HepG2 (cell line): Measurements from ENCODE around the gene UROD. TPM values are rescaled to one million over a fixed set of nuclear protein-coding genes. Genes with fewer than 3 reads are reported as not detected.

Source experiments
- BORCS8-MEF2B ChIP-seq: sonication (generic); formaldehyde crosslinking; IDR thresholded peaks from 2 replicates; pipeline ENCODE4 v1.8.0; 2022; ENCODE audit warnings: mild to moderate bottlenecking, missing genetic modification reagents
- GABPB1 ChIP-seq: IDR thresholded peaks from 2 replicates; pipeline ENCODE4 v1.6.1; 2016; ENCODE audit warnings: mild to moderate bottlenecking, missing genetic modification reagents, moderate library complexity, missing compliant biosample characterization
- HNF4G ChIP-seq, 2 experiments: sonication (generic) in 1 of 2; formaldehyde crosslinking in 1 of 2; IDR thresholded peaks; 2 replicates each; pipeline versions ENCODE4 v1.4.0 to v1.6.1; 2011 to 2020; ENCODE audit warnings: borderline replicate concordance in 2 of 2, low read depth in 2 of 2, mild to moderate bottlenecking in 2 of 2, low read length in 1 of 2, missing genetic modification reagents in 1 of 2, moderate library complexity in 1 of 2
- ISL2 ChIP-seq: sonication (generic); formaldehyde crosslinking; IDR thresholded peaks from 2 replicates; pipeline ENCODE4 v1.5.0; 2020; ENCODE audit warnings: missing genetic modification reagents
- MED1 ChIP-seq: sonication (generic); formaldehyde crosslinking; IDR thresholded peaks from 2 replicates; pipeline ENCODE4 v1.4.0; 2020; ENCODE audit warnings: missing genetic modification reagents
- RORA ChIP-seq: sonication (generic); formaldehyde crosslinking; IDR thresholded peaks from 2 replicates; pipeline ENCODE4 v1.5.0; 2020; ENCODE audit warnings: mild to moderate bottlenecking, missing genetic modification reagents, moderate library complexity
- XRCC5 ChIP-seq: fragments of 200-400 bp; formaldehyde crosslinking; optimal IDR thresholded peaks from 2 replicates; pipeline ENCODE3; 2017; ENCODE audit warnings: mild to moderate bottlenecking, low read length
- ZC3H13 ChIP-seq: sonication (generic); formaldehyde crosslinking; IDR thresholded peaks from 2 replicates; pipeline ENCODE4 v1.8.1; 2023; ENCODE audit warnings: mild to moderate bottlenecking, missing genetic modification reagents, moderate library complexity
- ZFAT ChIP-seq: sonication (generic); formaldehyde crosslinking; conservative IDR thresholded peaks from 2 replicates; pipeline ENCODE4 v1.8.1; 2023; ENCODE audit warnings: missing genetic modification reagents, inconsistent platforms
- ZFY ChIP-seq: sonication (generic); formaldehyde crosslinking; IDR thresholded peaks from 2 replicates; pipeline ENCODE4 v1.4.0; 2020; ENCODE audit warnings: missing genetic modification reagents
- ZNF274 ChIP-seq: sonication (generic); formaldehyde crosslinking; IDR thresholded peaks from 2 replicates; pipeline ENCODE4 v1.5.1; 2020; ENCODE audit warnings: mild to moderate bottlenecking, missing genetic modification reagents
- ZNF878 ChIP-seq: sonication (generic); formaldehyde crosslinking; IDR thresholded peaks from 2 replicates; pipeline ENCODE4 v1.8.1; 2023; ENCODE audit warnings: mild to moderate bottlenecking, missing genetic modification reagents, moderate library complexity
- polyA plus RNA-seq, 8 experiments: library from polyadenylated mRNA; depleted of rRNA in 3 of 8; stranded (reverse) in 7 of 8; unstranded in 1 of 8; fragments of >200 nt; fragmentation: Illumina TruSeq in 4 of 8; extraction: Trizol in 4 of 8; gene quantifications; 2 replicates each; pipeline versions ENCODE4 v1.2.1 to v1.2.3, GENCODE V29; 2011 to 2016; ENCODE audit warnings: low read depth in 4 of 8, missing spikeins in 1 of 8, mixed read lengths in 1 of 8; ENCODE audit not compliant: insufficient read depth in 1 of 8
- total RNA-seq, 5 experiments: library from RNA; depleted of rRNA; stranded (reverse); fragments of >200 nt; fragmentation: Illumina TruSeq; extraction: Trizol; gene quantifications; 2 replicates each; pipeline ENCODE4 v1.2.3, GENCODE V29; 2016; ENCODE audit warnings: low read depth in 1 of 5
- TF ChIP-seq, protein P1 (sequence below): sonication (generic); formaldehyde crosslinking; conservative IDR thresholded peaks from 2 replicates; pipeline ENCODE4 v1.4.0; 2020; ENCODE audit warnings: missing genetic modification reagents
- TF ChIP-seq, protein P2 (sequence below): IDR thresholded peaks from 2 replicates; pipeline ENCODE4 v1.6.1; 2012; ENCODE audit warnings: inconsistent platforms
- TF ChIP-seq, protein P3 (sequence below): IDR thresholded peaks from 2 replicates; pipeline ENCODE4 v1.6.1; 2016; ENCODE audit warnings: missing compliant biosample characterization, missing genetic modification reagents, borderline replicate concordance
- TF ChIP-seq, protein P4 (sequence below): sonication (generic); formaldehyde crosslinking; IDR thresholded peaks from 2 replicates; pipeline ENCODE4 v1.8.0; 2022; ENCODE audit warnings: mild to moderate bottlenecking, missing genetic modification reagents; ENCODE audit not compliant: insufficient replicate concordance
- TF ChIP-seq, protein P5 (sequence below): sonication (generic); formaldehyde crosslinking; IDR thresholded peaks from 2 replicates; pipeline ENCODE4 v1.8.1; 2023; ENCODE audit warnings: missing genetic modification reagents, inconsistent platforms, borderline replicate concordance
- TF ChIP-seq, protein P6 (sequence below): sonication (generic); IDR thresholded peaks from 2 replicates; pipeline ENCODE4 v1.6.1; 2016; ENCODE audit warnings: low read depth, borderline replicate concordance

The UROD gene
- total and polyA plus RNA-seq, 2 of the 13 experiments (the other 11 are each of a cell fraction or from before 2014, with no cell fraction given), result 162 to 171 TPM

DNA sequence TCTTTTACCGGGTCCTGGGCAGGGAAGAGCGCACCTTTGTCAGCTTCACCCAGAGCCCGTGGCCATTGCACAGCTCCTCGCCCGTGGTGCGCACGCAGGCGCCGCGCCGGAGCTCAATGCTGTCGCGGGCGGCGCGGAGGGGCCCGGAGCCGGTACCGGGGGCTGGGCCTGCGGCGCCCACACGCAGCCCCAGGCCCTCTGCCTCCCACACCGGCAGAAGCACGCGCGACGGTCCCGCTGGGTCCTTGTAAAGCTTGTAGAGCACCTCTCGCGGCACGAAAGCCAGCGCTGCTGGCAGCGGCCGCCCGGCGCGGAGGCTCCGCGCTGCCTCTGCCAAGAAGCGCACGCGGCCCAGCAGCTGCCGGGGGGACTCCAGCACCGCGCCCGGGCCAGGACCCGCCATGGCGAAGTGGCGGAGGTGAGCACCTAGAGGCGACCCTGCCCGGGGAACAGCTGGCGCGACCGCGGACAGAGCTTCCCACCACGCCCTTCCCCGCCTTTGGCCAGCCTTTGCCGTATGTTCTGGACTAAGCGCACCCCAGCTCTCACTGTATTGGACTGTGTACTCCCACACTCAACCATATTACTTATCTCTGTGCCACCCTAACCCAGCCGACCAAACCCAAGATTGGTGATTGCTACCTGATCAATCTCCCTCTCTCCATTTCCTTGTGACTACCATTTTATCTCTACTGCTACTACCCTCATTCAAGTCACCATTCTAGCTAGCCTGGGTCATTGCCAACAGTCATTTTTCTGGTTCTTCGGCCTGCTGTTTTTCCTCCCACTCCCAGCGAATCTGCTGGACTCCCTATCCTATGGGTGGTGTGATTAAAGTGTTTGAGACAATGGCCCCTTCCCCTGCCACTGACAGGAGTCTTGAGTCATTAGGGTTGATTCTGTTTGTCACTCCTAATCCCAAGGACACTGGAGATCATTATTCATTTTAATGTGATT lies 921 bp upstream of the UROD start, which contains the start of gene HECTD3 (continued):
- TF ChIP-seq, protein P1, sequence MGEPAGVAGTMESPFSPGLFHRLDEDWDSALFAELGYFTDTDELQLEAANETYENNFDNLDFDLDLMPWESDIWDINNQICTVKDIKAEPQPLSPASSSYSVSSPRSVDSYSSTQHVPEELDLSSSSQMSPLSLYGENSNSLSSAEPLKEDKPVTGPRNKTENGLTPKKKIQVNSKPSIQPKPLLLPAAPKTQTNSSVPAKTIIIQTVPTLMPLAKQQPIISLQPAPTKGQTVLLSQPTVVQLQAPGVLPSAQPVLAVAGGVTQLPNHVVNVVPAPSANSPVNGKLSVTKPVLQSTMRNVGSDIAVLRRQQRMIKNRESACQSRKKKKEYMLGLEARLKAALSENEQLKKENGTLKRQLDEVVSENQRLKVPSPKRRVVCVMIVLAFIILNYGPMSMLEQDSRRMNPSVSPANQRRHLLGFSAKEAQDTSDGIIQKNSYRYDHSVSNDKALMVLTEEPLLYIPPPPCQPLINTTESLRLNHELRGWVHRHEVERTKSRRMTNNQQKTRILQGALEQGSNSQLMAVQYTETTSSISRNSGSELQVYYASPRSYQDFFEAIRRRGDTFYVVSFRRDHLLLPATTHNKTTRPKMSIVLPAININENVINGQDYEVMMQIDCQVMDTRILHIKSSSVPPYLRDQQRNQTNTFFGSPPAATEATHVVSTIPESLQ (CRISPR knock-in tag), result no peak
- TF ChIP-seq, protein P2, sequence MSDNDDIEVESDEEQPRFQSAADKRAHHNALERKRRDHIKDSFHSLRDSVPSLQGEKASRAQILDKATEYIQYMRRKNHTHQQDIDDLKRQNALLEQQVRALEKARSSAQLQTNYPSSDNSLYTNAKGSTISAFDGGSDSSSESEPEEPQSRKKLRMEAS, result peak; percentile 33; the same call in 1 of the 2 replicates
- TF ChIP-seq ZNF274 (CRISPR knock-in tag), result peak; percentile 66; the same call in 1 of the 2 replicates
- TF ChIP-seq ZFY (CRISPR knock-in tag), result peak; percentile 58
- peak; percentile 92 for TF ChIP-seq ZFAT (CRISPR knock-in tag)
- peak; percentile 64; the same call in 1 of the 2 replicates for TF ChIP-seq ZC3H13 (CRISPR knock-in tag)
- TF ChIP-seq RORA (CRISPR knock-in tag), result no peak
- TF ChIP-seq, protein P3, sequence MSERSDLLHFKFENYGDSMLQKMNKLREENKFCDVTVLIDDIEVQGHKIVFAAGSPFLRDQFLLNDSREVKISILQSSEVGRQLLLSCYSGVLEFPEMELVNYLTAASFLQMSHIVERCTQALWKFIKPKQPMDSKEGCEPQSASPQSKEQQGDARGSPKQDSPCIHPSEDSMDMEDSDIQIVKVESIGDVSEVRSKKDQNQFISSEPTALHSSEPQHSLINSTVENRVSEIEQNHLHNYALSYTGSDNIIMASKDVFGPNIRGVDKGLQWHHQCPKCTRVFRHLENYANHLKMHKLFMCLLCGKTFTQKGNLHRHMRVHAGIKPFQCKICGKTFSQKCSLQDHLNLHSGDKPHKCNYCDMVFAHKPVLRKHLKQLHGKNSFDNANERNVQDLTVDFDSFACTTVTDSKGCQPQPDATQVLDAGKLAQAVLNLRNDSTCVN, result 0 out of 2 replicates have a peak, but pooled peaks have one; percentile 6
- 0 out of 2 replicates have a peak, but pooled peaks have one; percentile 11 for TF ChIP-seq ZNF878
- TF ChIP-seq XRCC5, result peak; percentile 55
- no peak for TF ChIP-seq BORCS8-MEF2B (CRISPR knock-in tag)
- TF ChIP-seq, protein P4, sequence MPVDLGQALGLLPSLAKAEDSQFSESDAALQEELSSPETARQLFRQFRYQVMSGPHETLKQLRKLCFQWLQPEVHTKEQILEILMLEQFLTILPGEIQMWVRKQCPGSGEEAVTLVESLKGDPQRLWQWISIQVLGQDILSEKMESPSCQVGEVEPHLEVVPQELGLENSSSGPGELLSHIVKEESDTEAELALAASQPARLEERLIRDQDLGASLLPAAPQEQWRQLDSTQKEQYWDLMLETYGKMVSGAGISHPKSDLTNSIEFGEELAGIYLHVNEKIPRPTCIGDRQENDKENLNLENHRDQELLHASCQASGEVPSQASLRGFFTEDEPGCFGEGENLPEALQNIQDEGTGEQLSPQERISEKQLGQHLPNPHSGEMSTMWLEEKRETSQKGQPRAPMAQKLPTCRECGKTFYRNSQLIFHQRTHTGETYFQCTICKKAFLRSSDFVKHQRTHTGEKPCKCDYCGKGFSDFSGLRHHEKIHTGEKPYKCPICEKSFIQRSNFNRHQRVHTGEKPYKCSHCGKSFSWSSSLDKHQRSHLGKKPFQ (CRISPR knock-in tag), result no peak
- TF ChIP-seq, protein P5, sequence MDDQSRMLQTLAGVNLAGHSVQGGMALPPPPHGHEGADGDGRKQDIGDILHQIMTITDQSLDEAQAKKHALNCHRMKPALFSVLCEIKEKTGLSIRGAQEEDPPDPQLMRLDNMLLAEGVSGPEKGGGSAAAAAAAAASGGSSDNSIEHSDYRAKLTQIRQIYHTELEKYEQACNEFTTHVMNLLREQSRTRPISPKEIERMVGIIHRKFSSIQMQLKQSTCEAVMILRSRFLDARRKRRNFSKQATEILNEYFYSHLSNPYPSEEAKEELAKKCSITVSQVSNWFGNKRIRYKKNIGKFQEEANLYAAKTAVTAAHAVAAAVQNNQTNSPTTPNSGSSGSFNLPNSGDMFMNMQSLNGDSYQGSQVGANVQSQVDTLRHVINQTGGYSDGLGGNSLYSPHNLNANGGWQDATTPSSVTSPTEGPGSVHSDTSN (CRISPR knock-in tag), result no peak
- peak; percentile 68; the same call in 1 of the 2 replicates for TF ChIP-seq MED1 (CRISPR knock-in tag)
- peak; percentile 55; the same call in 1 of the 2 replicates for TF ChIP-seq GABPB1 (CRISPR knock-in tag)
- TF ChIP-seq, protein P6, sequence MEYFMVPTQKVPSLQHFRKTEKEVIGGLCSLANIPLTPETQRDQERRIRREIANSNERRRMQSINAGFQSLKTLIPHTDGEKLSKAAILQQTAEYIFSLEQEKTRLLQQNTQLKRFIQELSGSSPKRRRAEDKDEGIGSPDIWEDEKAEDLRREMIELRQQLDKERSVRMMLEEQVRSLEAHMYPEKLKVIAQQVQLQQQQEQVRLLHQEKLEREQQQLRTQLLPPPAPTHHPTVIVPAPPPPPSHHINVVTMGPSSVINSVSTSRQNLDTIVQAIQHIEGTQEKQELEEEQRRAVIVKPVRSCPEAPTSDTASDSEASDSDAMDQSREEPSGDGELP, result peak; percentile 97
- peak; percentile 61; the same call in 1 of the 2 replicates for TF ChIP-seq HNF4G (IDR thresholded peaks at IDR 0.05; ENCODE audit: borderline replicate concordance, low read depth, low read length)
- no peak for TF ChIP-seq HNF4G (CRISPR knock-in tag; IDR thresholded peaks at IDR 0.05; ENCODE audit: borderline replicate concordance, low read depth)
- TF ChIP-seq ISL2 (CRISPR knock-in tag), result 0 out of 2 replicates have a peak, but pooled peaks have one; percentile 35
